ENCODE data around the gene LRIG2. TPM values are rescaled to one million over a fixed set of nuclear protein-coding genes. Genes with fewer than 3 reads are reported as not detected.
A peak's percentile ranks its signal among the peaks of the same experiment; 100 is the strongest.

Gene LRIG2
- total and polyA plus RNA-seq, 2 donors (not counting 1 experiment from before 2014, with no cell fraction given), result 9.4 to 14.7 TPM

DNA sequence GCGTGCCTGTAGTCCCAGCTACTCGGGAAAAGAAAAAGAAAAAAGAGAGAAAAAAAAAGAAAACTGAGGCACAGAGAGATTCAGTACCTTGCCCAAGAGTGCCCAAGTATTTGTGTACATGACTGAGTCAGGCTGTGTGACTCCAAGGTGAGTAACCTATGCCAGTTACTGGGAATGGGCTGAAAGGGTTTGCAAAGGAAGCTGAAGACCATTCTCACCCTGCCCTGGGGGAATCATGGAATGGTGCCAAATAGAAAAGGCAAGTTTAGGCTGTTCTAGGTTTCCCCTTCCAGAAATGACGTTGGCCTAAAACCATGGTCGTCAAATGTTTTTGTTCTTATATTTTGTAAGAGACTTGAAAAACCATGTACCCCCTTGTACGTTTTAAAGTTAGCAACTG lies 37.9 kb upstream of the LRIG2 start:
- H3K36me3 ChIP-seq (ENCODE audit: control insufficient read depth, insufficient read depth, low read length), result no peaks in the 10 kb centered on the region
- no peak overlapping the region for H3K4me2 ChIP-seq (ENCODE audit: extremely low read depth, insufficient read depth, low read length)
- H3K27ac ChIP-seq (ENCODE audit: insufficient read depth, low read length), result no peak overlapping the region
- H3K4me3 ChIP-seq (replicated peaks in 1 of 4; ENCODE audit: control extremely low read depth in 1 of 4, insufficient read depth in 1 of 4, low read depth in 3 of 4, low read length in 4 of 4), result no peak overlapping the region
- no peak overlapping the region for H3K9ac ChIP-seq (ENCODE audit: insufficient read depth, low read length)
- no peaks in the 10 kb centered on the region for H3K79me2 ChIP-seq (ENCODE audit: control insufficient read depth, insufficient read depth, low read length)
- H3K27me3 ChIP-seq (ENCODE audit: control insufficient read depth, insufficient read depth, low read length), result no peaks in the 10 kb centered on the region
- DNase-seq (ENCODE audit: low read depth in 2 of 2), result no peak
- no peaks in the 10 kb centered on the region for H4K20me1 ChIP-seq (ENCODE audit: control insufficient read depth, extremely low read depth, insufficient read depth, low read length)
- no peak overlapping the region for H2AFZ ChIP-seq (ENCODE audit: low read length)
- no peak for TF ChIP-seq EZH2 (IDR thresholded peaks at IDR 0.05; ENCODE audit: low read length, missing control alignments)
- TF ChIP-seq CTCF (conservative IDR thresholded peaks at IDR 0.05 in 1 of 2, IDR thresholded peaks at IDR 0.05 in 1 of 2; ENCODE audit: low read depth in 1 of 2, low read length in 2 of 2), result no peak
- no peaks in the 10 kb centered on the region for H3K9me3 ChIP-seq (ENCODE audit: control insufficient read depth, insufficient read depth, low read depth, low read length)
- no peaks in the 10 kb centered on the region for H3K4me1 ChIP-seq (ENCODE audit: control insufficient read depth, extremely low read depth, insufficient read depth, low read length)

DNA sequence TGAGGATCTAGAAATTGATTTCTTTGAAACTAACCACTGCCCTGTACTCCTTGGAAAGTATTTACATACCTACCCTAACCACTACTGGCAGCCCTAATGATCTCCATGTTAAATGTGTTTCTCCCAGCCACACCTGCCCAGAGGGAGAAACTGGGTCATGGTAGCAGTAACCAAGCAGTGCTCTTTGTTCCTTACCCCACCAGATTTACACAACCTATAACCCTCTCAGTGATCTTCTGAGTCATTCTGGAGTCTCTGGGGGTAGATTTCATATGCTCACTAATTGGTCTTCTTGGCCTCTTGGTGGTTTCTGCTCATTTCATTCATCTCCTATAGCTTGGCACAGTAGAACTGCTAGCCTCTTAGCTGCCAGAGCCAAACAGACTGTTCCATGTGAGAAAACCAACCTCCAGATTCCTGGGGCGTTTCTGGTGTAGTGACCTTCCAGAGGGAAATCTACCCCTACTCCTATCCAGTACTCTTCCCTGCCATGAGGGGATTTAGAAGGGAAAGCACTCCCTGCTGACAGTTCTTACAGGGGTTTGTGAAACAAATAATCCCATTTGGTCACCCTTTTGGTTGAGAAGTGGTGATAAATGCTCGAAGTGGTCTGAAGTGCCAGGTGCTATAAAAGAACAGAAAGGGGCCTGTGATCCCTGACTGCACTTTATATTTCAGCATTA lies 36.2 kb upstream of the LRIG2 start:
- H3K4me2 ChIP-seq (ENCODE audit: extremely low read depth, insufficient read depth, low read length), result no peak overlapping the region
- H2AFZ ChIP-seq (ENCODE audit: low read length), result no peak overlapping the region
- TF ChIP-seq CTCF (conservative IDR thresholded peaks at IDR 0.05 in 1 of 2, IDR thresholded peaks at IDR 0.05 in 1 of 2; ENCODE audit: low read depth in 1 of 2, low read length in 2 of 2) (no peak), EZH2 (IDR thresholded peaks at IDR 0.05; ENCODE audit: low read length, missing control alignments) (no peak)
- no peaks in the 10 kb centered on the region for H3K27me3 ChIP-seq (ENCODE audit: control insufficient read depth, insufficient read depth, low read length)
- peak in 1 of 2 donors; percentile 13 for DNase-seq (ENCODE audit: low read depth in 2 of 2)
- H3K4me3 ChIP-seq (replicated peaks in 1 of 4; ENCODE audit: control extremely low read depth in 1 of 4, insufficient read depth in 1 of 4, low read depth in 3 of 4, low read length in 4 of 4), result no peak overlapping the region
- no peak overlapping the region for H3K9ac ChIP-seq (ENCODE audit: insufficient read depth, low read length)
- H3K36me3 ChIP-seq (ENCODE audit: control insufficient read depth, insufficient read depth, low read length), result no peaks in the 10 kb centered on the region
- H3K27ac ChIP-seq (ENCODE audit: insufficient read depth, low read length), result no peak overlapping the region
- no peaks in the 10 kb centered on the region for H4K20me1 ChIP-seq (ENCODE audit: control insufficient read depth, extremely low read depth, insufficient read depth, low read length)
- H3K9me3 ChIP-seq (ENCODE audit: control insufficient read depth, insufficient read depth, low read depth, low read length), result no peaks in the 10 kb centered on the region
- no peaks in the 10 kb centered on the region for H3K79me2 ChIP-seq (ENCODE audit: control insufficient read depth, insufficient read depth, low read length)
- peaks cover under 1% of the 10 kb centered on the region for H3K4me1 ChIP-seq (ENCODE audit: control insufficient read depth, extremely low read depth, insufficient read depth, low read length)

DNA sequence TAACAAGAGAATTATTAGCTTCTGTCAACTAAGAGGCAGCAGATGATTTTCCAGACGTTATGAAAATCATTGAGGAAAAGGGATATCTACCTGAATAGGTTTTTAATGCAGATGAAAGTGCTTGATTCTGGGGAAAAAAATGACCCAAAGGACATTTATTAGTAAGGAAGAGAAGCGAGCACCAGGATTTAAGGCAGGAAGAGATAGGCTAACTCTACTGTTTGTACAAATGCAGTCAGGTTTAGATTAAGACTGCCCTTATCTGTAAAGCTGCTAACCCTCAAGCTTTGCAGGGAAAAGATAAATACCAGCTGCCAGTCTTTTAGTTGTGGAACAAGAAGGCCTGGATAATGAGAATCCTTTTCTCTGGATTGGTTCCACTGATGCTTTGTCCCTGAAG lies 33.0 kb upstream of the LRIG2 start:
- TF ChIP-seq EZH2 (IDR thresholded peaks at IDR 0.05; ENCODE audit: low read length, missing control alignments) (no peak), CTCF (conservative IDR thresholded peaks at IDR 0.05 in 1 of 2, IDR thresholded peaks at IDR 0.05 in 1 of 2; ENCODE audit: low read depth in 1 of 2, low read length in 2 of 2) (no peak)
- H3K9me3 ChIP-seq (ENCODE audit: control insufficient read depth, insufficient read depth, low read depth, low read length), result no peaks in the 10 kb centered on the region
- no peak overlapping the region for H3K27ac ChIP-seq (ENCODE audit: insufficient read depth, low read length)
- peaks cover 10% of the 10 kb centered on the region for H3K4me1 ChIP-seq (ENCODE audit: control insufficient read depth, extremely low read depth, insufficient read depth, low read length)
- H3K4me2 ChIP-seq (ENCODE audit: extremely low read depth, insufficient read depth, low read length), result no peak overlapping the region
- H3K9ac ChIP-seq (ENCODE audit: insufficient read depth, low read length), result no peak overlapping the region
- H3K4me3 ChIP-seq (replicated peaks in 1 of 4; ENCODE audit: control extremely low read depth in 1 of 4, insufficient read depth in 1 of 4, low read depth in 3 of 4, low read length in 4 of 4), result no peak overlapping the region
- DNase-seq (ENCODE audit: low read depth in 2 of 2), result peak in 1 of 2 donors; percentile 24
- H4K20me1 ChIP-seq (ENCODE audit: control insufficient read depth, extremely low read depth, insufficient read depth, low read length), result no peaks in the 10 kb centered on the region
- no peaks in the 10 kb centered on the region for H3K27me3 ChIP-seq (ENCODE audit: control insufficient read depth, insufficient read depth, low read length)
- no peaks in the 10 kb centered on the region for H3K36me3 ChIP-seq (ENCODE audit: control insufficient read depth, insufficient read depth, low read length)
- no peaks in the 10 kb centered on the region for H3K79me2 ChIP-seq (ENCODE audit: control insufficient read depth, insufficient read depth, low read length)
- H2AFZ ChIP-seq (ENCODE audit: low read length), result no peak overlapping the region
